HepG2 (cell line): Measurements from ENCODE around the gene MIB2. TPM values are rescaled to one million over a fixed set of nuclear protein-coding genes. Genes with fewer than 3 reads are reported as not detected.

Experiments
- ATAC-seq: fragments of 200-7000 bp; cut with Tn5 transposase; 3 replicates; pipeline ENCODE4 v1.9.1; 2020; ENCODE audit warnings: mild to moderate bottlenecking, moderate library complexity
- BruUV-seq: library from RNA; stranded (reverse); fragments of 400-500 nt; replicated peaks from 2 replicates; lab custom pipeline; 2021; lab: Mats Ljungman, UMichigan
- CTCF ChIA-PET: fragments of 300-600 bp; formaldehyde crosslinking; extraction: SDS; loops from one replicate; lab custom pipeline; 2021; ENCODE audit warnings: low total read pairs, inconsistent platforms, low intra/inter-chr PET ratio; lab: Yijun Ruan, JAX
- POLR2A ChIA-PET: fragments of 350-600 bp; sonication (Branson Sonifier 250); formaldehyde crosslinking; loops from one replicate; lab custom pipeline; 2020; ENCODE audit warnings: antibody characterized with exemption, inconsistent platforms; lab: Yijun Ruan, JAX
- DNase-seq: peaks from one replicate; pipeline ENCODE4 v3.0.0-alpha.2; 2015; ENCODE audit warnings: low spot score
- FAIRE-seq: peaks from 3 replicates; lab custom pipeline; 2011; peaks lifted over from hg19 to GRCh38; lab: Jason Lieb, UNC
- H2AFZ ChIP-seq: one replicate; pipeline ENCODE4 v1.6.1; 2011; ENCODE audit warnings: low read length, inconsistent platforms
- H3K27ac ChIP-seq: fragments of 300-600 bp; 3 replicates; pipeline ENCODE4 v1.8.0; 2011; ENCODE audit warnings: mixed run types, mild to moderate bottlenecking, mixed read lengths, low read length, inconsistent platforms; ENCODE audit not compliant: insufficient read depth; ENCODE audit errors: extremely low read length
- H3K27me3 ChIP-seq, 2 experiments: fragments of 200-600 bp in 1 of 2; 2 replicates in 1 of 2; 3 replicates in 1 of 2; pipeline versions ENCODE4 v1.6.0 to v1.8.0; 2011; ENCODE audit warnings: low read length in 2 of 2, mild to moderate bottlenecking in 2 of 2, moderate library complexity in 2 of 2, inconsistent platforms in 1 of 2; ENCODE audit not compliant: insufficient read depth in 2 of 2, control insufficient read depth in 1 of 2
- H3K36me3 ChIP-seq, 2 experiments: fragments of 200-600 bp in 1 of 2; replicated peaks in 1 of 2; 2 replicates in 1 of 2; 3 replicates in 1 of 2; pipeline versions ENCODE4 v1.5.1 to v1.8.0; 2011; ENCODE audit warnings: low read length in 2 of 2, inconsistent platforms in 1 of 2; ENCODE audit not compliant: insufficient read depth in 2 of 2, control insufficient read depth in 1 of 2
- H3K4me1 ChIP-seq: 2 replicates; pipeline ENCODE4 v1.5.1; 2012; ENCODE audit warnings: low read length, inconsistent platforms; ENCODE audit not compliant: insufficient read depth
- H3K4me2 ChIP-seq: 2 replicates; pipeline ENCODE4 v1.6.0; 2011; ENCODE audit warnings: low read depth, low read length, inconsistent platforms
- H3K4me3 ChIP-seq, 3 experiments: fragments of 200-600 bp in 1 of 3; sonication (generic), shearing (Covaris generic) in 1 of 3; replicated peaks in 1 of 3; 2 replicates each; pipeline ENCODE4 v1.5.1; 2011 to 2016; ENCODE audit warnings: low read length in 3 of 3, inconsistent platforms in 2 of 3, low read depth in 2 of 3, mild to moderate bottlenecking in 2 of 3, control low read depth in 1 of 3, mixed read lengths in 1 of 3; ENCODE audit not compliant: insufficient read depth in 1 of 3
- H3K79me2 ChIP-seq: one replicate; pipeline ENCODE4 v1.6.1; 2011; ENCODE audit warnings: low read length, inconsistent platforms; ENCODE audit not compliant: insufficient read depth
- H3K9ac ChIP-seq: 2 replicates; pipeline ENCODE4 v1.6.0; 2011; ENCODE audit warnings: mild to moderate bottlenecking, low read depth, low read length, inconsistent platforms; ENCODE audit not compliant: insufficient read depth
- H3K9me3 ChIP-seq: 2 replicates; pipeline ENCODE4 v1.5.1; 2012; ENCODE audit warnings: mild to moderate bottlenecking, low read length
- H4K20me1 ChIP-seq: 2 replicates; pipeline ENCODE4 v1.6.0; 2011; ENCODE audit warnings: inconsistent platforms, mild to moderate bottlenecking, low read length, moderate library complexity; ENCODE audit not compliant: insufficient read depth
- DNMT3B ChIP-seq: conservative IDR thresholded peaks from 2 replicates; pipeline ENCODE4 v1.6.1; 2016; ENCODE audit warnings: missing biosample characterization, control low read depth
- FOSL1 ChIP-seq: sonication (generic); formaldehyde crosslinking; IDR thresholded peaks from 2 replicates; pipeline ENCODE4 v1.9.0; 2021; ENCODE audit warnings: missing genetic modification reagents, borderline replicate concordance
- JUNB ChIP-seq: sonication (generic); formaldehyde crosslinking; IDR thresholded peaks from 2 replicates; pipeline ENCODE4 v1.8.0; 2022; ENCODE audit warnings: missing genetic modification reagents, mild to moderate bottlenecking, borderline replicate concordance
- KLF6 ChIP-seq: IDR thresholded peaks from 2 replicates; pipeline ENCODE4 v1.8.0; 2016; ENCODE audit warnings: missing biosample characterization, missing genetic modification reagents
- MXI1 ChIP-seq: IDR thresholded peaks from 3 replicates; pipeline ENCODE4 v1.6.1; 2012; ENCODE audit warnings: low read depth, low read length, inconsistent platforms, borderline replicate concordance
- PCBP1 ChIP-seq: fragments of 200-400 bp; formaldehyde crosslinking; IDR thresholded peaks from 2 replicates; pipeline ENCODE4 v1.6.1; 2017; ENCODE audit warnings: mild to moderate bottlenecking, low read depth, low read length, borderline replicate concordance
- POLR2G ChIP-seq: fragments of 200-400 bp; formaldehyde crosslinking; IDR thresholded peaks from 2 replicates; pipeline ENCODE4 v1.6.1; 2018; ENCODE audit warnings: mild to moderate bottlenecking, low read depth, low read length, moderate library complexity
- ZBTB43 ChIP-seq: sonication (generic); formaldehyde crosslinking; conservative IDR thresholded peaks from 2 replicates; pipeline ENCODE4 v1.4.0; 2020; ENCODE audit warnings: missing genetic modification reagents
- ZFP37 ChIP-seq: sonication (generic); formaldehyde crosslinking; IDR thresholded peaks from 2 replicates; pipeline ENCODE4 v1.4.0; 2020; ENCODE audit warnings: missing genetic modification reagents, borderline replicate concordance
- ZNF343 ChIP-seq: sonication (generic); formaldehyde crosslinking; IDR thresholded peaks from 2 replicates; pipeline ENCODE4 v1.4.0; 2020; ENCODE audit warnings: mild to moderate bottlenecking, missing genetic modification reagents
- ZNF451 ChIP-seq: sonication (generic); formaldehyde crosslinking; IDR thresholded peaks from 2 replicates; pipeline ENCODE4 v1.5.0; 2020; ENCODE audit warnings: mild to moderate bottlenecking, missing genetic modification reagents
- WGBS: methylation state at CpG from one replicate; pipeline ENCODE4 v1.1.6; 2017; ENCODE audit warnings: low lambda C conversion rate; 5-methylcytosine and 5-hydroxymethylcytosine counted together
- in situ Hi-C: cut with HindIII; loops from 2 replicates; pipeline ENCODE4 v1.10.0; 2017; ENCODE audit warnings: low pct_unique_long_range_greater_than_20kb; ENCODE audit not compliant: extremely low pct_ligation_motif_present
- intact Hi-C: fragments of 100-400 bp; cut with micrococcal nuclease; formaldehyde crosslinking; loops from one replicate; pipeline ENCODE4 v1.10.0; 2022; ENCODE audit not compliant: unreplicated experiment
- polyA plus RNA-seq, 8 experiments: library from polyadenylated mRNA; depleted of rRNA in 3 of 8; stranded (reverse) in 7 of 8; unstranded in 1 of 8; fragments of >200 nt; fragmentation: Illumina TruSeq in 4 of 8; extraction: Trizol in 4 of 8; gene quantifications; 2 replicates each; pipeline versions ENCODE4 v1.2.1 to v1.2.3, GENCODE V29; 2011 to 2016; ENCODE audit warnings: low read depth in 4 of 8, missing spikeins in 1 of 8, mixed read lengths in 1 of 8; ENCODE audit not compliant: insufficient read depth in 1 of 8
- total RNA-seq, 5 experiments: library from RNA; depleted of rRNA; stranded (reverse); fragments of >200 nt; fragmentation: Illumina TruSeq; extraction: Trizol; gene quantifications; 2 replicates each; pipeline ENCODE4 v1.2.3, GENCODE V29; 2016; ENCODE audit warnings: low read depth in 1 of 5

The MIB2 gene
- total and polyA plus RNA-seq, 2 of the 13 experiments (the other 11 are each of a cell fraction or from before 2014, with no cell fraction given): 19.9 to 30.4 TPM

- Histone ChIP-seq H2AFZ (no peak overlapping the region), H3K9ac (0 out of 2 replicates have a peak overlapping the region, but pooled peaks have one; percentile 23), H3K27ac (no peak overlapping the region), H3K9me3 (no peaks in the 10 kb centered on the region), H3K4me1 (peaks cover 21% of the 10 kb centered on the region), H4K20me1 (peaks cover 32% of the 10 kb centered on the region), H3K36me3 (peaks cover 15 to 33% of the 10 kb centered on the region in 2 experiments), H3K4me2 (no peak overlapping the region; the same call in 1 of the 2 replicates), H3K27me3 (peaks cover 0 to 2% of the 10 kb centered on the region in 2 experiments; a peak in 1 of 5 replicates), H3K79me2 (peaks cover 84% of the 10 kb centered on the region), H3K4me3 (no peak overlapping the region)
- in situ Hi-C loops (no loop called here), intact Hi-C loops (no loop called here)
- ATAC-seq (no peak), FAIRE-seq (no peak), DNase-seq (no peak)
- CTCF ChIA-PET: no interaction called here
- BruUV-seq: no TSS peak
- TF ChIP-seq ZBTB43: no peak
- TF ChIP-seq PCBP1: no peak
- no peak for TF ChIP-seq KLF6 (CRISPR knock-in tag)
- TF ChIP-seq DNMT3B (CRISPR knock-in tag): no peak
- TF ChIP-seq ZNF343 (CRISPR knock-in tag): no peak
- no peak for TF ChIP-seq MXI1
- no peak for TF ChIP-seq ZNF451 (CRISPR knock-in tag)
- no peak for TF ChIP-seq FOSL1
- TF ChIP-seq JUNB (CRISPR knock-in tag): no peak
- no peak for TF ChIP-seq ZFP37
- no peak for TF ChIP-seq POLR2G
- WGBS: 100% methylated on average over 5 of the region's 7 CpGs
- POLR2A ChIA-PET: interaction anchor here (1.1 kb wide), 1 partner anchor 19 kb away, joined by 3 read pairs; no protein-coding TSS in a partner anchor
Measured at GRCh38 chr1:1569341-1569740, 46.0 kb upstream of the MIB2 start.
